Prostate gland (tissue), 2 donors: ENCODE data around the gene ATP5F1E.
"Not testable (repeated sequence)": the region's sequence is repeated elsewhere in the genome, so short reads cannot be mapped to it uniquely, and the experiment has no call there.

Experiments
- POLR2A ChIP-seq: fragments of 450-650 bp; IDR thresholded peaks from one replicate; pipeline ENCODE4 v1.6.1; 2016; ENCODE audit warnings: antibody characterized with exemption, mild to moderate bottlenecking
- POLR2AphosphoS5 ChIP-seq: sonication (generic); formaldehyde crosslinking; IDR thresholded peaks from one replicate; pipeline ENCODE4 v1.6.1; 2017; ENCODE audit warnings: antibody characterized with exemption
- TF ChIP-seq, protein P1 (sequence below), 4 experiments: fragments of 200-600 bp in 2 of 4; fragments of 450-650 bp in 2 of 4; sonication (generic) in 2 of 4; IDR thresholded peaks; 1 replicate in 3 of 4; 2 replicates in 1 of 4; pipeline ENCODE4 v1.5.1; 2016 to 2019; ENCODE audit warnings: antibody characterized with exemption in 4 of 4, mild to moderate bottlenecking in 2 of 4, moderate library complexity in 2 of 4

DNA sequence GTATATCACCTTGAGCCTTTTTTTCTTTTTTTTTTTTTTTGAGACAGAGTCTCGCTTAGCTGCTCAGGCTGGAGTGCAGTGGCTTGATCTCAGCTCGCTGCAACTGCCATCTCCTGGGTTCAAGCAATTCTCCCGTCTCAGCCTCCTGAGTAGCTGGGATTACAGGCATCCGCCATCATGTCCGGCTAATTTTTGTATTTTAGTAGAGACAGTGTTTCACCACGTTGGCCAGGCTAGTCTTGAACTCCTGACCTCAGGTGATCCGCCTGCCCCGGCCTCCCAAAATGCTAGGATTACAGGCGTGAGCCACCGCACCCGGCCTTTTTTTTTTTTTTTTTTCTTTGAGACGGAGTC lies 49.0 kb downstream of the ATP5F1E start:
- TF ChIP-seq, protein P1, sequence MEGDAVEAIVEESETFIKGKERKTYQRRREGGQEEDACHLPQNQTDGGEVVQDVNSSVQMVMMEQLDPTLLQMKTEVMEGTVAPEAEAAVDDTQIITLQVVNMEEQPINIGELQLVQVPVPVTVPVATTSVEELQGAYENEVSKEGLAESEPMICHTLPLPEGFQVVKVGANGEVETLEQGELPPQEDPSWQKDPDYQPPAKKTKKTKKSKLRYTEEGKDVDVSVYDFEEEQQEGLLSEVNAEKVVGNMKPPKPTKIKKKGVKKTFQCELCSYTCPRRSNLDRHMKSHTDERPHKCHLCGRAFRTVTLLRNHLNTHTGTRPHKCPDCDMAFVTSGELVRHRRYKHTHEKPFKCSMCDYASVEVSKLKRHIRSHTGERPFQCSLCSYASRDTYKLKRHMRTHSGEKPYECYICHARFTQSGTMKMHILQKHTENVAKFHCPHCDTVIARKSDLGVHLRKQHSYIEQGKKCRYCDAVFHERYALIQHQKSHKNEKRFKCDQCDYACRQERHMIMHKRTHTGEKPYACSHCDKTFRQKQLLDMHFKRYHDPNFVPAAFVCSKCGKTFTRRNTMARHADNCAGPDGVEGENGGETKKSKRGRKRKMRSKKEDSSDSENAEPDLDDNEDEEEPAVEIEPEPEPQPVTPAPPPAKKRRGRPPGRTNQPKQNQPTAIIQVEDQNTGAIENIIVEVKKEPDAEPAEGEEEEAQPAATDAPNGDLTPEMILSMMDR (IDR thresholded peaks at IDR 0.05): not testable (repeated sequence)
- TF ChIP-seq POLR2A, POLR2AphosphoS5: not testable (repeated sequence)
